Measurements from ENCODE around the gene LRFN5.

LRFN5 gene

DNA sequence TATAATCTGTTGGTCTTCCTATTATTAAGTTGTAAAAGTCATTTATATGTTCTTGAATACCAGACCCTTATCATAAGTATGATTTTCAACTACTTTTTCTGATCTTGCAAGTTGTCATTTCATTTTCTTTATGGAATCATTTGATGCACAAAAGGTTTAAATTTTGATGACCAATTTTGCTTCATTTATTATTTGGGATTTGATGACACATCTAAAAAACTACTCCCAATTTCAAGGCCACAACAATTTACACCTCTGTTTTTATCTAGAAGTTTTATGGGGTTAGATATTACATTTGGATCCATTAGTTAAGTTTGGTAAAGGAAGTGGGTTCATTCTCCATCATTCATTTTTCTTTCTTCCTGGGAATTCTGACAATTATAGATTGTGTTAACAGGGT, 259.2 kb downstream of the LRFN5 start:
- no peak overlapping the region for H3K4me3 ChIP-seq (ENCODE audit: low read depth, low read length)
- DNase-seq (ENCODE audit: low read depth) = no peak
- TF ChIP-seq, protein P1, sequence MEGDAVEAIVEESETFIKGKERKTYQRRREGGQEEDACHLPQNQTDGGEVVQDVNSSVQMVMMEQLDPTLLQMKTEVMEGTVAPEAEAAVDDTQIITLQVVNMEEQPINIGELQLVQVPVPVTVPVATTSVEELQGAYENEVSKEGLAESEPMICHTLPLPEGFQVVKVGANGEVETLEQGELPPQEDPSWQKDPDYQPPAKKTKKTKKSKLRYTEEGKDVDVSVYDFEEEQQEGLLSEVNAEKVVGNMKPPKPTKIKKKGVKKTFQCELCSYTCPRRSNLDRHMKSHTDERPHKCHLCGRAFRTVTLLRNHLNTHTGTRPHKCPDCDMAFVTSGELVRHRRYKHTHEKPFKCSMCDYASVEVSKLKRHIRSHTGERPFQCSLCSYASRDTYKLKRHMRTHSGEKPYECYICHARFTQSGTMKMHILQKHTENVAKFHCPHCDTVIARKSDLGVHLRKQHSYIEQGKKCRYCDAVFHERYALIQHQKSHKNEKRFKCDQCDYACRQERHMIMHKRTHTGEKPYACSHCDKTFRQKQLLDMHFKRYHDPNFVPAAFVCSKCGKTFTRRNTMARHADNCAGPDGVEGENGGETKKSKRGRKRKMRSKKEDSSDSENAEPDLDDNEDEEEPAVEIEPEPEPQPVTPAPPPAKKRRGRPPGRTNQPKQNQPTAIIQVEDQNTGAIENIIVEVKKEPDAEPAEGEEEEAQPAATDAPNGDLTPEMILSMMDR (IDR thresholded peaks at IDR 0.05; ENCODE audit: low read depth, low read length, missing control alignments) = no peak

DNA sequence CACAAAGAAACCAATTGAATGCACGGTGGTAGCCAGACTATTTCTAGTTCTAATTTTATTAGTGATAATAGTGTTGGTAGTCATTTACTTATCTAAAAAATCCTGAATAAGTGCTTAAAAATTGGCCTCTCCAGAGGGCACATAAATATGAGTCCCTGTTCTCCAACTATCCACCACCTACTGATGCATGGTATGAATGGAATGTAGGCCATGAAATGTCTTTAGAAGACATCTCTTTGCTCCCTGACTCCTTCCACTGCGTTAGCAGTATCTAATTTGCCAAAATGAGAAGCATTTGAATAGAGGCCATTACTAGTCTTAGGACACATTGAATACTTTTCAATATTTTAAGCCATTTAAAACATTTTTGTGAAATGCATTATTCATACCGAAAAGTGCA, 261.7 kb downstream of the LRFN5 start:
- TF ChIP-seq, protein P1 (IDR thresholded peaks at IDR 0.05; ENCODE audit: low read depth, low read length, missing control alignments) = no peak
- H3K4me3 ChIP-seq (ENCODE audit: low read depth, low read length) = no peak overlapping the region
- no peak for DNase-seq (ENCODE audit: low read depth)

DNA sequence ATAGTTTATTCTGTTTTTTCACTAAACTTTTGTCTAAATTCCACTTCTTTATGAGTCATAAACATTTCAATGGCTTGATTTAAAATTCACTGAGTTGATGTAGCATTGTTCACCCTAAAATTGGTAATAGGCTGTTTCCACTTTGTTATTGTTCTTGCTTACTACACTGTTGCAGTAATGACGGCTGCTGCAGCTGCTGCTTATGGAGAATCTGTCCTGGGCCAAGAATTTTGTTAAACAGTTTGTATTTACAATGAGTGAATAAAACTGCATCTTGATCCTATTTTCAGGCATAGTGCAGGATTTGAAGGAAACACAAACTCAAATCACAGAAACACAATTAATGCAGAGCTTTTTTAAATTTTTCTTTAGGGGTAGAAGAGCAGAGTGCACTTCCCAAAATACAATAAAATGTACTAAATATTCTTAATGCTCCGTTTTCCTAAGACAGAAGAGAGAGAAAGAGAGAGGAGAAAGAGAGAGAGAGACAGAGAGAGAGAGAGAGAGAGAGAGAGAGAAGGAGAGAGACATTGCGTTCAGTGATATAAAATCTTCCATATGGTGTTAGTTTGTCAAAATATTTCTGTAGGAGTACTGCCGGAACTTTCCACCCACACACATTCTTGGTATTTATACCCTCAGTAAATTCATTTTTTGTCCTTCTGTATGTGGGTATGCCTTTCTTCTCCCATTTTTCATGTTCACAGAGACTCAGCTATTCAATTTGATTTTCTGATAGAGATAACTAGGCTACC, 266.4 kb downstream of the LRFN5 start:
- DNase-seq (ENCODE audit: low read depth) = no peak
- TF ChIP-seq, protein P1 (IDR thresholded peaks at IDR 0.05; ENCODE audit: low read depth, low read length, missing control alignments) = no peak
- no peak overlapping the region for H3K4me3 ChIP-seq (ENCODE audit: low read depth, low read length)

DNA sequence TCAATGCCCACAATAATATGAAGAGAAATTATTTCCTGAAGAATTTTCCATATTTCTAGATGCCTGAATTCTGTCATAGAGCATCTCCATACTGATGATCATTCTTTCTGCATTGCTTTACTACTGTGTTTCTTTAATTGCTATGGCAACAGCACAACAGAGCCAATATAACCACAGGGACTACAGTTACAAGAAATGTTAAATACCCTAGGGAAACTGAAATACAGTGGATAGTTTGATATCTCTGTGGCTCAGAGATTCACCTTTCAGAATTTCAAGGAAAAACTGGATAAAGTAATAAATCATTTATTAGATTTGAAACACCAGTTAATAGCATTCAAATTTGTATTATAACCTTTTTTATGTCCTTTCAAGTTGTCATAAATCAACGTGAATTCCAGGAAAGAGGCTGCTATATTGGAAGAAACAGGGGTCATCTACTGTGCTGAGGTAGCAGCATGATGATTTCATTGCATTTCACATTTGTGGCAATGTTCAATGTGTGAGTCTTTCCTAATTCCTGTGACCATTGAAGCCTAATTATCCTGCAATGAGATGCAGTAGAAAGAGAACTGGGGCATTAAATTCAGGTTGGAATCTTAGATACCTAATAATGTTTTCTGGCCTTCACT, 267.1 kb downstream of the LRFN5 start:
- TF ChIP-seq, protein P1 (IDR thresholded peaks at IDR 0.05; ENCODE audit: low read depth, low read length, missing control alignments) = no peak
- no peak overlapping the region for H3K4me3 ChIP-seq (ENCODE audit: low read depth, low read length)
- DNase-seq (ENCODE audit: low read depth) = no peak

DNA sequence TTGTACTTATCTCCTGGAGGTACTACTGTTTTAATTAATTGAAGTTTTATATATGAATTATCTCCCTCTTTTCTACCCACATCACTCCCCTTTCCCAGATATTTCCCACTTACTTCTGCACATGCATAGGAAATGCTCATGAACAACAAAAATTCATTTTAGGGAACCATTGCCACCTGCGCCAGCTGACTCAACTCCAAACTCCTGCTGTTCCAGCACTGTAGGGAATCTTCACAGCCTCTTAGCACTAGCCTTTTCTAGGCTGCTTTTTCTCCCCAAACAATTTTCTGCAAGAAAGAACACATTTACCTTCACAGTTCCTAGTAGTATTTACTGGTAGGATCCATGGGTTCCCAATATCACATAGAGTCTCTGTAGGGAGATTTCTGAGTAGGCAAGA, 268.4 kb downstream of the LRFN5 start:
- no peak overlapping the region for H3K4me3 ChIP-seq (ENCODE audit: low read depth, low read length)
- DNase-seq (ENCODE audit: low read depth) = no peak
- TF ChIP-seq, protein P1 (IDR thresholded peaks at IDR 0.05; ENCODE audit: low read depth, low read length, missing control alignments) = no peak

DNA sequence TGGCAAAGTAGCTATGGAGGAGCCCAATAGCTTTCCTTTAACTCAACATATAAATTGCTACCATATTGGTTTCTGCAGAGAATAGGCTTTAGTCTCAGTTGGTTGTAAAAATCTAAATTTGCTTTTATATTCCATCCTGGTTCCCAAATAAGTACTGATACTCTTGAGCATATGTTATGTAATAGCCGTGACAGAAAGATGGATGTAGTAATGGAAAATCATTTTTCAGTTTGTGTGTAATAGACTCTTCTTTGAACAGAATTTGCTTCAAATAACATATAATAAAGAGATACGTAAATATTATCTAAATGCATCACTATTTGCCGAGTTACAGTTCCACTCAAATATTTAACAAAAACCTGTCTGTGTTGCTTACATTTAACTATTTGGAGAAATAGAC, 271.6 kb downstream of the LRFN5 start:
- TF ChIP-seq, protein P1 (IDR thresholded peaks at IDR 0.05; ENCODE audit: low read depth, low read length, missing control alignments) = no peak
- no peak overlapping the region for H3K4me3 ChIP-seq (ENCODE audit: low read depth, low read length)
- DNase-seq (ENCODE audit: low read depth) = no peak

DNA sequence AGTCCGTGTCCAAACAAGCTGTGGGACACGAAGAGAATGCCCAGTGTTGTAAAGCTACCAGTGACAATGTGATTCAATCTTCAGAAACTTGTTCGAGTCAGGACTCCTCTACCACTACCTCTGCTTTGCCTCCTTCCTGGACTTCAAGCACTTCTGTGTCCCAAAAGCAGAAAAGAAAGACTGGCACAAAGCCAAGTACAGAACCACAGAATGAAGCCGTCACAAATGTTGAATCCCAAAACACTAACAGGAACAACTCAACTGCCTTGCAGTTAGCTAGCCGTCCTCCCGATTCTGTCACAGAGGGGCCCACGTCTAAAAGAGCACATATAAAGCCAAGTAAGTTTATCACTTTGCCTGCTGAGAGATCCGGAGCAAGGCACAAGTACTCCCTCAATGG, 284.9 kb downstream of the LRFN5 start:
- TF ChIP-seq, protein P1 (IDR thresholded peaks at IDR 0.05; ENCODE audit: low read depth, low read length, missing control alignments) = no peak
- H3K4me3 ChIP-seq (ENCODE audit: low read depth, low read length) = no peak overlapping the region
- no peak for DNase-seq (ENCODE audit: low read depth)
